Lower lobe of right lung (tissue), 2 donors: Measurements from ENCODE around the gene ITPK1. TPM values are rescaled to one million over a fixed set of nuclear protein-coding genes. Genes with fewer than 3 reads are reported as not detected.

Experiments used
- ATAC-seq, 2 donors: fragments of 200-7000 bp; cut with Tn5 transposase; one replicate each; pipeline ENCODE4 v1.9.1; 2020 to 2022; ENCODE audit warnings: mild to moderate bottlenecking in 2 of 2, moderate library complexity in 2 of 2
- DNase-seq: peaks from one replicate; pipeline ENCODE4 v3.0.0-alpha.2; 2020
- H3K27ac ChIP-seq: fragments of 200-600 bp; one replicate; pipeline ENCODE4 v1.8.0; 2022
- H3K27me3 ChIP-seq: fragments of 200-600 bp; one replicate; pipeline ENCODE4 v1.8.0; 2022; ENCODE audit warnings: low read depth
- H3K36me3 ChIP-seq: fragments of 200-600 bp; one replicate; pipeline ENCODE4 v1.8.0; 2022; ENCODE audit warnings: mild to moderate bottlenecking
- H3K4me1 ChIP-seq: fragments of 200-600 bp; one replicate; pipeline ENCODE4 v1.8.0; 2022
- H3K4me3 ChIP-seq: fragments of 200-600 bp; one replicate; pipeline ENCODE4 v1.8.0; 2022; ENCODE audit warnings: mild to moderate bottlenecking
- H3K9me3 ChIP-seq: fragments of 200-600 bp; one replicate; pipeline ENCODE4 v1.8.0; 2022
- CTCF ChIP-seq: fragments of 200-600 bp; IDR thresholded peaks from one replicate; pipeline ENCODE4 v1.8.0; 2022; ENCODE audit warnings: antibody characterized with exemption, mild to moderate bottlenecking
- intact Hi-C: fragments of 100-400 bp; cut with DNase I; formaldehyde crosslinking; loops from one replicate; pipeline ENCODE4 v1.11.0; 2022
- total RNA-seq: library from RNA; stranded (reverse); fragmentation: NEBNext Ultra II Directional; extraction: Animal tissue kit (Norgen Biotek cat#: 25700); gene quantifications from one replicate; pipeline ENCODE4 v1.2.1, GENCODE V29; 2021
- donor health status: DM: no; HTN: yes; CAD: no; lungs with severe emphysema.

Gene ITPK1
- total RNA-seq, 1 donor from 2014 or later, result 129 TPM

DNA sequence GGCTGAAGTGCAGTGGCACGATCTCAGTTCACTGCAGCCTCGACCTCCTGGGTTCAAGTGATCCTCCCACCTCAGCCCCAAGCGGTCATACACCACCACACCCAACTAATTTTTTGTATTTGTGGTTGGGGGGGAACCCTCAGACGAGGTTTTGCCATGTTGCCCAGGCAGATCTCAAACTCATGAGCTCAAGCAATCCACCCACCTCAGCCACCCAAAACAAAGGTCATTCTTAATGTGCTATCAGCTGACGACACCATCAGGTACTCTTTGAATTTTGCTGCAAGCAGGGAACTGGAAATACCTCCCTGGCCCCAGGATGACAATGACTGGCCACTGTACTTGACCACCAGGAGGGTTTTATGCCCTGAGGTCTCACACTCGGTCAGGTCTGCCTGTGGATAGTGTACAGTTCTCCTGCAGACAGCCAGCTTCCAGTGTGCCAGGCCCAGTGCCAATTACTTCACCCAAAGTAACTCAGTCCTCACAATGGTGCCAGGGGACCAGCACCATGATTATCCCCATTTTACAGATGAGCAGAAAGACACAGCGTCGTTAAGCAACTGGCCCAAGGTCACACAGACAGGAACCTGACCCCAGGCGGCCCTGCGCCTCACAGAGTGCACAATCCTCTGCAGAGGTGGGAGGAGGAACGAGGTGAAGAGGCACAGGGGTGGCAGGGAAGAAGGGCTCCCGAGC, 42.9 kb downstream of the ITPK1 start:
- Histone ChIP-seq H3K9me3 (no peaks in the 10 kb centered on the region), H3K4me1 (peaks cover 35% of the 10 kb centered on the region), H3K36me3 (no peaks in the 10 kb centered on the region), H3K27me3 (no peaks in the 10 kb centered on the region), H3K27ac (peak overlapping the region; percentile 72), H3K4me3 (no peak overlapping the region)
- ATAC-seq, result peak; percentile 12 to 13
- DNase-seq, result peak; percentile 64
- intact Hi-C loops, result no loop called here
- no peak for TF ChIP-seq CTCF

DNA sequence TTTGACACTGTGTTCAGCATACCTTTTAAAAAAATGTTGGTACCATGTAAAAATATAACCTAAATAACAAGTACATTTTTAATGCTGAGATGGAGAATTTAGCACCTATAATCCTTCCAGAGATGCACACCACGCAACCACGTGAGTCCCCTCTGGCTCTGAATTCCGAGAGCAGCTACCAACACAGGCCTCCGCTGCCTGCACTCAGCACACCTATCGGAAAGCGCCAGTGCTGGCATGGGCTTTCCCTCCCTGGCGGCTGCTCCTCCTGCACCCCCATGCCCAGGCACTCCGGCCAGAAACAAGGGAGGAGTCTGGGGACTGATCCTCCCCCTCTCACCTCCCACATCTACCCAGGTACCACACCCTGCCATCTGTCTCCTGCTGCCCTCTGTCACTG, 47.0 kb downstream of the ITPK1 start:
- ATAC-seq, result no peak
- no peaks in the 10 kb centered on the region for H3K27me3 ChIP-seq
- no peak for DNase-seq

GRCh38 chr14:93067088-93067487, 48.6 kb downstream of the ITPK1 start:
- TF ChIP-seq CTCF, result no peak
- intact Hi-C loops, result no loop called here
- no peaks in the 10 kb centered on the region for H3K36me3 ChIP-seq
- H3K4me1 ChIP-seq, result no peaks in the 10 kb centered on the region
- H3K27me3 ChIP-seq, result no peaks in the 10 kb centered on the region
- DNase-seq, result no peak
- no peak for ATAC-seq
- no peak overlapping the region for H3K27ac ChIP-seq
- H3K4me3 ChIP-seq, result no peak overlapping the region
- H3K9me3 ChIP-seq, result no peaks in the 10 kb centered on the region

More for the DNA sequence above, 47.0 kb downstream of the ITPK1 start:
- no peak overlapping the region for H3K4me3 ChIP-seq
- no peaks in the 10 kb centered on the region for H3K36me3 ChIP-seq
- no peak overlapping the region for H3K27ac ChIP-seq
- no peak for TF ChIP-seq CTCF
- intact Hi-C loops, result no loop called here
- H3K4me1 ChIP-seq, result peaks cover 16% of the 10 kb centered on the region
- no peaks in the 10 kb centered on the region for H3K9me3 ChIP-seq

- H3K9me3 ChIP-seq, result no peaks in the 10 kb centered on the region
- H3K36me3 ChIP-seq, result no peaks in the 10 kb centered on the region
- ATAC-seq, result no peak
- no peak overlapping the region for H3K4me3 ChIP-seq
- no peaks in the 10 kb centered on the region for H3K27me3 ChIP-seq
- intact Hi-C loops, result no loop called here
- no peak for TF ChIP-seq CTCF
- H3K27ac ChIP-seq, result no peak overlapping the region
- DNase-seq, result no peak
- peaks cover 12% of the 10 kb centered on the region for H3K4me1 ChIP-seq
These were observed 50.4 kb downstream of the ITPK1 start for GRCh38 chr14:93065272-93065730.

GRCh38 chr14:93064411-93065271, 51.1 kb downstream of the ITPK1 start:
- ATAC-seq (no peak), DNase-seq (no peak)
- Histone ChIP-seq H3K9me3 (no peaks in the 10 kb centered on the region), H3K4me1 (peaks cover 18% of the 10 kb centered on the region), H3K4me3 (no peak overlapping the region), H3K27ac (no peak overlapping the region), H3K36me3 (no peaks in the 10 kb centered on the region), H3K27me3 (no peaks in the 10 kb centered on the region)
- TF ChIP-seq CTCF, result no peak
- intact Hi-C loops, result no loop called here
